KMS-11 (cell line): ENCODE results near the gene TP53AIP1.

Experiments used
- H2AFZ ChIP-seq: fragments of 200-600 bp; sonication (generic); 2 replicates; pipeline ENCODE4 v1.6.1; 2016; ENCODE audit warnings: antibody characterized with exemption, mixed run types, low read depth
- H3K27ac ChIP-seq: fragments of 200-600 bp; sonication (generic); 2 replicates; pipeline ENCODE4 v1.6.1; 2016; ENCODE audit warnings: mild to moderate bottlenecking, mixed run types
- H3K27me3 ChIP-seq: fragments of 200-600 bp; sonication (generic); 2 replicates; pipeline ENCODE4 v1.6.1; 2017; ENCODE audit warnings: mild to moderate bottlenecking, low read depth, mixed run types, moderate library complexity; ENCODE audit not compliant: insufficient read depth
- H3K36me3 ChIP-seq: fragments of 200-600 bp; sonication (generic); 2 replicates; pipeline ENCODE4 v1.6.1; 2017; ENCODE audit warnings: mild to moderate bottlenecking, mixed run types; ENCODE audit not compliant: insufficient read depth
- H3K4me1 ChIP-seq: fragments of 200-600 bp; sonication (generic); 2 replicates; pipeline ENCODE4 v1.6.1; 2016; ENCODE audit warnings: mild to moderate bottlenecking, low read depth, mixed run types; ENCODE audit not compliant: poor library complexity, severe bottlenecking
- H3K4me2 ChIP-seq: fragments of 200-600 bp; sonication (generic); 2 replicates; pipeline ENCODE4 v1.7.0; 2016; ENCODE audit warnings: mild to moderate bottlenecking, mixed run types
- H3K4me3 ChIP-seq: fragments of 200-600 bp; sonication (generic); IDR thresholded peaks from 2 replicates; pipeline ENCODE4 v1.6.1; 2017; ENCODE audit warnings: low read depth, low read length, mixed read lengths; ENCODE audit not compliant: insufficient read depth
- H3K79me2 ChIP-seq: fragments of 200-600 bp; sonication (generic); 2 replicates; pipeline ENCODE4 v1.6.1; 2016; ENCODE audit warnings: low read depth, mixed run types; ENCODE audit not compliant: insufficient read depth
- H3K9ac ChIP-seq: fragments of 200-600 bp; sonication (generic); 2 replicates; pipeline ENCODE4 v1.6.1; 2016; ENCODE audit warnings: mild to moderate bottlenecking, mixed run types
- H4K20me1 ChIP-seq: fragments of 200-600 bp; sonication (generic); 2 replicates; pipeline ENCODE4 v1.6.1; 2016; ENCODE audit warnings: mild to moderate bottlenecking, mixed run types; ENCODE audit not compliant: insufficient read depth
- TF ChIP-seq, protein P1 (sequence below): fragments of 200-600 bp; sonication (generic); conservative IDR thresholded peaks from 2 replicates; pipeline ENCODE4 v1.6.1; 2017; ENCODE audit warnings: low read depth, mild to moderate bottlenecking, antibody characterized with exemption, low read length, moderate library complexity, mixed read lengths

The TP53AIP1 gene, protein sequence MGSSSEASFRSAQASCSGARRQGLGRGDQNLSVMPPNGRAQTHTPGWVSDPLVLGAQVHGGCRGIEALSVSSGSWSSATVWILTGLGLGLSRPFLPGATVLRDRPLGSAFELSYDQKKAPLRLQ

DNA sequence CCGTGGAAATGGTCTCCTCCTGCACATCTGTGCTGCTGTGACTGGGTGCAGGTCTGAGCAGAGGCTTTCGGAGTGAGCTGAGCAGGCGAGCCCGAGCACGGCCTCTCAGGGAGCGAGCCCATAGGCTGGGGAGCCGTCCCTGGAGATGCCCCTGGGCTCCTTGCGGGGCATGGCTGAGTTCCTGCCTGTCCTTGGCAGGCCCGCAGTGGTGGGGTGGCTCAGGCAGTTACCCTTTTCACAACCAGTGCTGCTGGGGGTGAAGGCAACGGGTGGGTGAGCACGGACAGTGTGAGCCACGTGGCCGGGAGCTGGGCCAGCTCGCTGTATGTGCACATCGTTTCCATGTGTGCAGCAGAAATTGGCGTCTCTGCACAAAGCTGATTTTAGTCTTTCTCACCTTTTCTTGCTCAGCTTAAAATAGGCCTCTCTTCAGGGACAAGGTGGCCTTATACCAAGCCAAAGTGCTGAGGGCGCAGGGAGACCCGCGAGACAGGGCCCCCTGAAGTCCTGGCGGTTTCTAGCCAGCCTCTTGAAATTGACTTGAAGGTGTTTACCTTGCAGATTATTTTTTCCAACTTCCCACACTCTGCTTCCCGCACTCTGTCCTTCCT is at the start of gene TP53AIP1:
Gene TP53AIP1 (minus strand): TSS at position 55 of the 611 bp plus-strand sequence. CDS start 5,053 bp downstream, outside the sequence.
- H3K27me3 ChIP-seq, result no peaks in the 10 kb centered on the region
- no peak within 1 kb of the TSS for H3K4me2 ChIP-seq
- no peak within 1 kb of the TSS for H3K4me3 ChIP-seq
- no peaks in the 10 kb centered on the region for H3K4me1 ChIP-seq
- no peak within 1 kb of the TSS for H3K27ac ChIP-seq
- TF ChIP-seq, protein P1, sequence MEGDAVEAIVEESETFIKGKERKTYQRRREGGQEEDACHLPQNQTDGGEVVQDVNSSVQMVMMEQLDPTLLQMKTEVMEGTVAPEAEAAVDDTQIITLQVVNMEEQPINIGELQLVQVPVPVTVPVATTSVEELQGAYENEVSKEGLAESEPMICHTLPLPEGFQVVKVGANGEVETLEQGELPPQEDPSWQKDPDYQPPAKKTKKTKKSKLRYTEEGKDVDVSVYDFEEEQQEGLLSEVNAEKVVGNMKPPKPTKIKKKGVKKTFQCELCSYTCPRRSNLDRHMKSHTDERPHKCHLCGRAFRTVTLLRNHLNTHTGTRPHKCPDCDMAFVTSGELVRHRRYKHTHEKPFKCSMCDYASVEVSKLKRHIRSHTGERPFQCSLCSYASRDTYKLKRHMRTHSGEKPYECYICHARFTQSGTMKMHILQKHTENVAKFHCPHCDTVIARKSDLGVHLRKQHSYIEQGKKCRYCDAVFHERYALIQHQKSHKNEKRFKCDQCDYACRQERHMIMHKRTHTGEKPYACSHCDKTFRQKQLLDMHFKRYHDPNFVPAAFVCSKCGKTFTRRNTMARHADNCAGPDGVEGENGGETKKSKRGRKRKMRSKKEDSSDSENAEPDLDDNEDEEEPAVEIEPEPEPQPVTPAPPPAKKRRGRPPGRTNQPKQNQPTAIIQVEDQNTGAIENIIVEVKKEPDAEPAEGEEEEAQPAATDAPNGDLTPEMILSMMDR, result no peak
- no peaks in the 10 kb centered on the region for H4K20me1 ChIP-seq
- H3K36me3 ChIP-seq, result no peaks in the 10 kb centered on the region
- no peak within 1 kb of the TSS for H3K9ac ChIP-seq
- no peaks in the 10 kb centered on the region for H3K79me2 ChIP-seq
- H2AFZ ChIP-seq, result no peak within 1 kb of the TSS

DNA sequence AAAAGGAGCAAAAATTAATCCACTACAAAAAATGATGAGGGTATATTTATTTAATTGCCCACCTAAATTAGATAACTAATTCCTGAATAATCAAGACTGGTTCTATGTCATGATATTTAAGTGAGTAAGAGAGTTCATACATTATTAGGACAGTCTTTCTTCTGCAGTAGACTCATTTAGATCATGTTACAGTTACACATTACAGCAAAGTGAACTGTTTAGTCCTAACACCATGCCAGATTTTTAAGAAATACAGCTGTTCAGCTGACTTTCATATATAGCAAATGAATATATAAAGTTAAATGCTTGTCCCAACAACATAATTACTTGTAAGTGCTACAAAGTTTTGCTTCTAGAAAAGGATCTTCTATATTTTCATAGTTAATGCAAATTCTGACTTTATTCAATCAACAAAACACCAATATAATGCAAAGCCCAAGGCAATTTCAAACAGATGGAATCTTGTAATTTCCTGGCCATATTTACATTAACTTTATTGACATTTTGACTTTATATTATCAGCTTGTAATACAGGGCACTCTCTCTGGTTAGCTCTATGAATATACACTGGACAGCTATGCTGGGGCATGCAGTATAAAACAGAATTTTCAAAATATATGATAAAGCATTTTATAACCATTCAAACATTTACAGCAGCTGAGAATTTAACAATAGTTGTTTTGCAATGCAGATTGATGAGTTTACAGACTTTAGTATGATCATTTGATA is 45.7 kb upstream of the TP53AIP1 start:
- Histone ChIP-seq H3K79me2 (no peaks in the 10 kb centered on the region), H3K36me3 (no peaks in the 10 kb centered on the region), H4K20me1 (no peaks in the 10 kb centered on the region), H3K4me1 (no peaks in the 10 kb centered on the region), H3K9ac (no peak overlapping the region), H3K4me2 (no peak overlapping the region), H3K4me3 (no peak overlapping the region), H3K27me3 (no peaks in the 10 kb centered on the region), H2AFZ (no peak overlapping the region), H3K27ac (no peak overlapping the region)
- TF ChIP-seq, protein P1, result no peak

DNA sequence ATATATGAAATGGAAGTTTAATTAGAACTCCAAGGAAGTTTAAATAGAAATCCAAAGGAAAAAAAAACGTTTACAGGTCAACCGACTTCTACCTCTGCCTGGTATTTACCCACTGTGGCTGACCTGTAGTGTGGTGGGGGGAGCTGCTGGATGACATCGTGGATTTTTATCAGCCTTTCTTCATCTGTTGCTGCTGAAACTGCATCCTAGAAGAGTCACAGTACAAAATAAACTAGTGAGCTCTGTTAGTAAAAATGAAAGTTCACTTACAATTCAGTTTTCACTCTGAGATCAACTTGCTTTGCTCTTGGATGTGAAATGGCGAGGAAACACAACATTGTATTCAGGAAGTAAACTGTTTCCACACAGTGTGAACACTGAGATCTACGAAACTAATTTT is 43.2 kb upstream of the TP53AIP1 start:
- H2AFZ ChIP-seq, result no peak overlapping the region
- no peaks in the 10 kb centered on the region for H3K4me1 ChIP-seq
- H3K4me2 ChIP-seq, result no peak overlapping the region
- TF ChIP-seq, protein P1, result no peak
- no peaks in the 10 kb centered on the region for H3K36me3 ChIP-seq
- H3K27ac ChIP-seq, result no peak overlapping the region
- H3K9ac ChIP-seq, result no peak overlapping the region
- H3K27me3 ChIP-seq, result no peaks in the 10 kb centered on the region
- H3K4me3 ChIP-seq, result no peak overlapping the region
- H3K79me2 ChIP-seq, result no peaks in the 10 kb centered on the region
- H4K20me1 ChIP-seq, result no peaks in the 10 kb centered on the region

DNA sequence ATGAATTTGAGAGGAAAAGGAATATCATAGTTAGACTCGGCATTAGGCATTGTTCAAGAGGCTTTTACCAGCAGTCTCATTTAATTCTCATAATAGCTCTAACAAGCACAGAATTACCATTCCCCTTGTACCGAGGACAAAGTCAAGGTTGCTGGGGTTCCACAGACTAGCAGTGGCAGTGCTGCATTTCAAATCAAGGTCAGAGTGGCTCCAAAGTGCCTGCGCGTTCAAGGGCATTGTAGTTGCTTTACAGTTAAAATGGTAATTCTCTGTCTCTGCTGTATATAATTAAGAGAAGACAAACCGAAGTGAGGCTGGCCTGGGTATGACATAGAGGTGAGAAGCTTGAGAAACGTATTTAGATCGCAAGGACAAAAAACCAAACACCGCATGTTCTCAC is 40.4 kb upstream of the TP53AIP1 start:
- H3K9ac ChIP-seq, result no peak overlapping the region
- H3K4me2 ChIP-seq, result no peak overlapping the region
- H3K79me2 ChIP-seq, result no peaks in the 10 kb centered on the region
- H3K27ac ChIP-seq, result no peak overlapping the region
- H3K4me3 ChIP-seq, result no peak overlapping the region
- no peaks in the 10 kb centered on the region for H3K36me3 ChIP-seq
- no peaks in the 10 kb centered on the region for H3K4me1 ChIP-seq
- no peaks in the 10 kb centered on the region for H4K20me1 ChIP-seq
- H2AFZ ChIP-seq, result no peak overlapping the region
- H3K27me3 ChIP-seq, result no peaks in the 10 kb centered on the region
- TF ChIP-seq, protein P1, result no peak
